HG03571 (cell line): ENCODE measurements around the gene ATP5F1C.
"Not testable (repeated sequence)": the region's sequence is repeated elsewhere in the genome, so short reads cannot be mapped to it uniquely, and the experiment has no call there.

ENCODE experiments used
- ATAC-seq: cut with Tn5 transposase; IDR thresholded peaks from one replicate; pipeline ENCODE4 v1.9.1; 2021; ENCODE audit not compliant: unreplicated experiment

The ATP5F1C gene

GRCh38 chr10:7787857-7788638 lies at the start of gene ATP5F1C, which contains the start of gene KIN:
Gene ATP5F1C (plus strand): TSS chr10:7788177. CDS start chr10:7788208, 31 bp downstream.
Gene KIN (minus strand): TSS chr10:7787993. CDS start chr10:7787933, 60 bp downstream.
- ATAC-seq: peak; percentile 93

GRCh38 chr10:7738536-7739407 lies 49.2 kb upstream of the ATP5F1C start:
- no peak for ATAC-seq

GRCh38 chr10:7744307-7744706 lies 43.7 kb upstream of the ATP5F1C start:
- no peak for ATAC-seq

- not testable (repeated sequence) for ATAC-seq
Observed at GRCh38 chr10:7748637-7749036, 39.3 kb upstream of the ATP5F1C start.

- ATAC-seq: no peak
Observed at GRCh38 chr10:7750222-7750621, 37.8 kb upstream of the ATP5F1C start.

- ATAC-seq: no peak
Observed at GRCh38 chr10:7752251-7752650, 35.7 kb upstream of the ATP5F1C start.

- no peak for ATAC-seq
Observed at GRCh38 chr10:7755103-7755502, 32.9 kb upstream of the ATP5F1C start.

GRCh38 chr10:7756360-7756992 lies 31.5 kb upstream of the ATP5F1C start:
- no peak for ATAC-seq

- no peak for ATAC-seq
Observed at GRCh38 chr10:7763929-7764328, 24.0 kb upstream of the ATP5F1C start.

GRCh38 chr10:7766241-7766640 lies 21.7 kb upstream of the ATP5F1C start:
- no peak for ATAC-seq

GRCh38 chr10:7767209-7767608 lies 20.8 kb upstream of the ATP5F1C start:
- ATAC-seq: no peak

GRCh38 chr10:7768417-7768816 lies 19.6 kb upstream of the ATP5F1C start:
- no peak for ATAC-seq

GRCh38 chr10:7773845-7774801 lies 13.9 kb upstream of the ATP5F1C start:
- no peak for ATAC-seq

GRCh38 chr10:7776777-7777176 lies 11.2 kb upstream of the ATP5F1C start:
- no peak for ATAC-seq

GRCh38 chr10:7782194-7782593 lies 5.8 kb upstream of the ATP5F1C start:
- not testable (repeated sequence) for ATAC-seq

- no peak for ATAC-seq
Observed at GRCh38 chr10:7786430-7786829, 1.5 kb upstream of the ATP5F1C start.

GRCh38 chr10:7787150-7787856 lies 674 bp upstream of the ATP5F1C start:
- peak; percentile 8 for ATAC-seq

GRCh38 chr10:7788639-7789286 lies 786 bp downstream of the ATP5F1C start:
- peak; percentile 3 for ATAC-seq

- ATAC-seq: no peak
Observed at GRCh38 chr10:7789390-7789789, 1.4 kb downstream of the ATP5F1C start.
